HG03521 (cell line): ENCODE results near the gene NDUFB8.

ENCODE experiments used
- ATAC-seq: cut with Tn5 transposase; IDR thresholded peaks from one replicate; pipeline ENCODE4 v1.9.1; 2021; ENCODE audit warnings: mild to moderate bottlenecking, moderate library complexity; ENCODE audit not compliant: unreplicated experiment

Gene NDUFB8

DNA sequence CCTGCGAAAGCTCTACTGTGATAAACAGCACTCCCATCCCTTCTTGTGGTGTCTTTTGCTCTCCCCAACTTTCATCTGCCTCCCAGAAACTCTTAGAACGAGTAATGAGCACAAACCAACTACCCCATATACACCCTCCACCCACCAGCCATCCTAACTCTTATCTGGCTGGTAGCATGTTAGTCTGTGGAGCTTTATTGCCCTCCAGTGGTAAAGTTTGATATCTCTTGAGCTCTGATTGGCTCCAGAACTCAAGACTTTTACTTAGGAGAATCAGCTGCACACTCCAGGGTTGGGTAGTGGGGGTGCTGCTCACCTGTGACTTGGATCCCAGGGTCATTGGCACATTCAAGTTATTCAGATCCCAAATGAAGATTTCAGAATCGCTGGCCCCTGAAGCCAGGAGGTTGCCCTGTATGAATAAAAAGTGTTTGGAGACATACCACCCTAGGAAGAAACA is 20.9 kb downstream of the NDUFB8 start:
- no peak for ATAC-seq

DNA sequence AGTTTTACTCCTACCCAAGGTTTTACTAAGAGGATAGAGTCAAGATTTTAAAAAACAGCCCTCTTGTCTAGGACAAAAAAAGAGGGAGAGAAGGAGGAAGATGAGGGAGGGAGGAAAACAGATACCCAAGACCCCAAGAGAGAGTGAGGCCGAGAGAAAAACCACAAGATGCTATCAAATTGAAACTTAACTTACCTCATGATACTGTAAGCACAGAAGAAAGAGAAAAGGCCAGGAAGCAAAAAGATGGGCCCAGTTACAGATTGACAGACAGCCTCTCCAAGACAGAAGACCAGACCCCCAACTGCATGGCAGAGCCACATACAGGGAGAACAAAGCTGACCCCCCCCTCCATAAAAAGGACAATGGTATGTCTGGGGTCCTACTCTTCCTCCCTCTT is 21.4 kb downstream of the NDUFB8 start:
- ATAC-seq: no peak

DNA sequence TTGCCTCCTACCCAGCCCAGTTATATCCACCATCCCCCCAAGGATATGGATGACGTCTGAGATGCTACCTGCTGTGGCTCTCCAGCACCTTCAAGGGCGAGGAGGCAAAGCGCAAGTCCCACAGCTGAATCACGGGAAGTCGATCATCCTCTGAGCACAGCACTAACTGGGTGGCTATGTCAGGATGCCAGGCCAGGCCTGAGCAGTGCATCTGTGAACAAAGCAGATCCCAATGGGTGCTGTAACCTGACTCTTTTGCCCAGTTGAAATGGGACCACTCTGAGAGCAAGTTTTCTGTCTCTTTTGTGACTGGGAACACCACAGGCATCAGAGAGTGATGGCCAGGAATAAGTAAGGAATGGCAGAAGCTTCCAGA is 22.3 kb downstream of the NDUFB8 start:
- ATAC-seq: no peak

DNA sequence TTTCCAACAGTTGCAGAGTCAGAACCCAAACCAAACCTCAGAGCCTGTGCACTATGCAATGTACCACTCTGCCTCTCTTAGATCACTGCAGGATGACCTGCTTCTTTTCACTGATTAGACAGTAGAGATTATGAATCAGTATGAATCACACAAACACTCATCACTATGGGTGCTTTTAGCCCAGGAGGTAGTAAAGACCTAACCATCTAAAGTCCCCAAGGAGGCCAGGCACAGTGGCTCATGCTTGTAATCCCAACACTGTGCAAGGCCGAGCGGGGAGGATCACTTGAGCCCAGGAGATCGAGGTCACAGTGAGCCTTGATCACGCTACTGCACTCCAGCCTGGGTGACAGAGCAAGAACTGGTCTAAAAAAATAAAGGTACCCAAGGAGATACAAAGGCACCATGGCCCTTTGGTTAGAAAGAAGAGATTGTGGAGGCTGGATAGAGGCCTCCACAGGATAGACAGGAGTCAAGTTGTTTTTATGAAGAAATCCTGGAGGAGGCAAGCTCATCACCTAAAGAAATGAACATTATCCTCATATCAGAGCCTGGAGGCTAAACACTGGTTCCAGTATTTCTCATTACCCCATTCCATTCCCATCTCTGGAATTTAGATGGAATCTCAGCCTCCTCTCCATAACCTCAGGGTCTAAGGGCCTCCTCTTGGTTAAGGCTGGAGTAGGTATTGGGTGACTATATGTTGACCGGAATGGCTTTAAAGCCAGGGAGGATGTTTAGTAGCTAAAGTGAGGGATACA is 22.9 kb downstream of the NDUFB8 start:
- no peak for ATAC-seq

DNA sequence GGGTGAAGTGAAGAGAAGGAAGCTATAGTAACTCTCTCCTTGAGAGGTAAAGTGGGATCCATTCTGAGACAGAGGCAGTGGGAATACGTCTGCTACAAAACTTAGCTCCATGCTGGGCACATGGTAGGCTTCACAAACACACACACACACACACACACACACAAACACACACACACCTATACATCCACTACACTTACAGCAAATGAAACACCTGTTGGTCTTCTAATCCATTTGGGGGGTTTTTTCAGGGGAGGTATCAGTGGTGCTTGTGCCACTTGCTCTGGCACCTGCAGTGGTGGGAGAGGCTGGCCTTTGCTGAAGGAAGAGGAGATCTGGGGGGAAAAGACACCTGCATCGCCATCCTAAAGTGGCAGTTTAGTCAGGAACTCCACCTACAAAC is 24.5 kb downstream of the NDUFB8 start:
- no peak for ATAC-seq

DNA sequence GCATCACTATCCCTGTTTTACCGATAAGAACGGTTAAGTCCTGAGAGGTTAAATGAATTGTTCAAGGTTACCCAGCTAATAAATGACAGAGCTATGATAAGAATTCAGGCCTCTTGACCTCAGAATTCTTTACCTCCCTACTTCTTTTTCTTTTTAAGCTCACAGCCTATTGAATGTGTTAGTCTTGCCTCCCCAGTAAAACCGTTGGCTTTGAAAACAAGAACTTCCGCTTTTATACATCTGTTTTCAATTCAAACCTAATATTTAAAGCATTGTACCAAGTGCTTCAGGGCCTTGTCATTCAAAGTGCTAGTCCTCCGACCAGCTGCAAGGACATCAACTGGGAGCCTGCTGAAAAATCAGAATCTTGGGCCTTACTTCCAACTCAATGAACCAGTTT is 25.6 kb downstream of the NDUFB8 start:
- ATAC-seq: no peak

DNA sequence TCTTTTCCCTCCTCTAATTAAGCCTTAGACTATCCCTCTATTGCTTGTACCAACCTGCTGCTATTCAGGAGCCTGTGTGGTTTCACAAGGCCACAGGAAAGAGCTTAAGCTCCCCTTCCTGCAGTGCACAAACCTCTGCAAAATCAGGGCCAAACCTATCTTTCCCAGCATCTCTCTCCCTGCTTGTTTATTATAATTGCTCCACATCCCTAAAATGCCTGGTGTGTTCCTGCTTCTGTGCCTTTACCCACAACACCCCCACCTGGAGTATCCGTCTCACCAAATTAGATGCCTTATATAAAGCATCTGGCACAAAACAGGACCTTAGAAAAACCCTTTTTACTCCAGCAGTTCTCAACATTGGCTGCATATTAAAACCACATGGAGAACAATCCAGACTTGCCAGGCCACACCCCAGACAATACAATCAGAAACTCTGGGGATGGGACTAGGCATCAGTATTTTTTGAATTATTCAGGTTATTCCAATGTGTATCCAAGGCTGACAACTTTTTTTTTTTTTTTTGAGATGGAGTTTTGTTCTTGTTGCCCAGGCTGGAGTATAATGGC is 26.7 kb downstream of the NDUFB8 start:
- ATAC-seq: no peak

DNA sequence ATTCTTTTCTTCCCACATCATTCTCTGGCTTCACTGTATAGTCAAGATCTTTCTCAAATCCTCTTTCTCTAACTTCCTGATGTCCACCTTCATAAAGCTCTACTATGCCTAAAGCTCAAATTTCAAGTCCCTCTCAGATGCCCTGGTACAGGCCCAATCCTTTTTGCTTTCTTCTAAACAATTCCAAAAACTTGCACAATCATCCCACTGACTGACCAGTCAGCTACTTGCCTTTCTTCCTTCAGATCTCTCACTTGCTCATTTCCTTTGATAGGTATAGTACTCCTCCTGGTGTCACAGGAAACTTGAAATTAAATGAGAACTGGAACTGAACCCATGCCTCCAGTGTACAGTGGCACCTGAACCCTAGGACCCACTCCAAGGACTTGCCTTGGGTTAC is 28.2 kb downstream of the NDUFB8 start:
- ATAC-seq: no peak

DNA sequence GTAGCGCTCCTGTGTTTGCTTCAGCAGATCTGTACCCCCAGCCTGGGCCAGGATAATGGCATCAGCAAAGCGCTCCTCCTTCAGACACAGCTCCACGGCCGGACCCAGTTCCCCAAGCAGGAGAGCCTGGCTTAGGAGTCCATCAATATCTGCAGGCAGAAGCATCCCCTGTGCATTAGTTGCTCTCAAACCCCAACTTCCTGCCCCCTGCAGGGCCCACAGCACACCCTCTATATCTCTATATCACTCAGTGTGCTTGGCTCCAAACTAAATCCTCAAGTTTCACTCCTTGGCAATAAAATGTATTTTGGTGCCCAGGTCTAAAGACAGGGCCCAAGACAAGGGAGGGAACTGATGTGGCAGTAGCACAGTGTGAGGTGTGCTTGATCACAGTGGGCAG is 31.6 kb downstream of the NDUFB8 start:
- no peak for ATAC-seq

DNA sequence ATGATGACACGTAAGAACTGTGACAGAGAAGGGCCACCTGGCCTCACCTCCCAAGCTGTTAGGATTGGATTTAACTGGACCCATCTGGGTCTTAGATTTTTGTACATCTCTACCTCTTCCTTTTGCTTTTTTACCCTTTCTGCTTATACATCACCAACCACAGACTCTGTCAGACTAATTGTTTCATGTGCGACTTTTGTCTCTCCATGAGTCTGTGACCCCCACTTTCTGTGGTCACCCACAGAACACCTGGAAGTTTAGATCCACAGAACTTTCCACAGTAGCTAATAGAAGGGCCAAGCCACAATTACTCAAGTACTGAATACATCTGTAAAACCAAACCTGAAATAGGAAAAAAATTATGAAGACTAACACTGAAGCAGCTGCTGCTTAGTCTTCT is 33.1 kb downstream of the NDUFB8 start:
- no peak for ATAC-seq

DNA sequence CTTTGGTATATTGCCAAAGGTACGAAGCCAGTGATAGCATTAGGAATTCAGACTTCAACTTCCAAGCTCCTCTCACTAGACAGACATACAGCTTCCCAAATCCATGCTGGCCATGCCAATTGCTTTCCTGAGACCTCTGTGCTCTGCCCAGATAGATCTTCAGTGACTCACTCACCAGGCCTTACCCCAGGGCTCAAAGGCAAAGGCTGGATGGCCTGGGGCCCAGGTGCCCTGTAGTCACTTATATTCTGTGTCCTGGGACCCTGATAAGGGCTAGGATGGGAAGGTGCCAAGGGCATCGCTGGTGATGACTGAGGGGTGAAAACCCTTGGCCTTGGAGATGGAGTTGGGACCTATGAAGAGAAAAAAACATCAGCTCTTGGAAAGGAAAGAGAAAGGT is 39.1 kb downstream of the NDUFB8 start:
- ATAC-seq: no peak

DNA sequence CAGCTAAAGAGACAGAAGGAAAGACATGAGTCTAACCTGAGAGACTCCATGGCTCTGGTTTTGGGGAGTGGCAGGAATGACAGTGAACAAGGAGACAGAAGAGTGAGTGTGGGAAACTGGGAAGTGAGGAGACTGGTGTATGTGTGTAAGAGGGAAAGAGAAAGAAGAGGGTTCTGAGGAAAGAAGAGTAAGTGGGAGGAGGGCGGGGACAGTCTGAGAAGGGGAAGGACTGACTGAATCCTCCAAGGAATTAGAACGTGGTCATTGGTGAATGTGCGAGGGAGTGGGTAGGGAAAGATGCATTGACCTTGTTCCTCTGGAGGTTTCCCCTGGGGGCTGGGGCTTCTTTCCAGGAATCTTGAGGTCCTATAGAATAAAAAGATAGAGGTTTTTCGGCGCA is 40.3 kb downstream of the NDUFB8 start:
- ATAC-seq: no peak

DNA sequence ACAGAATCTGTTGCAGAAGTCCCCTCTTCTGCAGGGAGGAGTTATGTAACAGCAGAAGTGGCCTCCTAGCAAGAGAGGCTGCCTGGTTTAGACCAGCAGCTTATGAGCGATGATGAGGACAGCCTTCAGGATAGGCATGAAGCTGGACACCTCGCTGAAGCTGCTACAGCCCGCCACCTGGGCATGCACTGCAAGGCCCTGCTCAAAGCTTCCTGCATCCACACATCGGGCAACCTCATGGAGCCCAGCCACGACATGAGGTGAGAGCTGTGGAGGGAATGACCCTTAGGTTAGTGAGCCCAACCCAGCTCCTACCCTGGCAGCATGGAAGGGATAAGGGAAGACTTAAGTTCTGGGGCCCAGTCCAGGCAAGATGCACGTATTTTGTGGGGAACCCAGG is 42.1 kb downstream of the NDUFB8 start:
- ATAC-seq: no peak

DNA sequence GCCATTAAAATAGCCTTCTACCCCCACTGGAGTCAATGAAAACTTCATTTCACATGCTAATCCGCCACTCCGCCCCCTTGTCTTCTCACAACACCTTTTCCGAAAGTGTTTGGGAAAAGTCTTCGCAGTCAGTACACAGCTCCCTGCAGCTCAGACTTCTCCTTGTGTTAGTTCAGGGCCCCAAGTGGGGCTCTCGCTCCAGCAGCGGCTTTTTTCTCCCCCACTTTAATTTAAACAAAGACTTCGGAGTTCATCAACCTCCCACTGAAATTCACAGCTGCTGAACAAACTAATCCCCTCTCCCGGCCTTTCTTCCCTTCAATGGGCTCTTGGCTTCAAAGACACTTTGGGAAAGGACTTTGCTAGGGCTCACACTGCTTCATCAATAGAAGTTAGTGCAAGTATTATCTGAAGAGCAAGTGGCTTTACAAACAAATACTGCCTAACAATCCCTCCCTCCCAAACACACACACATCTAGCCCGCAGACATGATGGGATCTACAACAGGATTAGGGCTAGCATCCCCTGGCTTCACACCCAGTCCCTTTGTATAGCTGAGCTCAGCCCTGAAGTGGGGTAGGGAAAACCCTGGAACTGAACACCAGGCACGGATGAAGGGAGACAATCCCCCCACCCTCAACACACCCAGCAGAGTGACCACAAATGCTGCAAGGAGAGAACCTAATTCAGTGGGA is 43.7 kb downstream of the NDUFB8 start:
- no peak for ATAC-seq

DNA sequence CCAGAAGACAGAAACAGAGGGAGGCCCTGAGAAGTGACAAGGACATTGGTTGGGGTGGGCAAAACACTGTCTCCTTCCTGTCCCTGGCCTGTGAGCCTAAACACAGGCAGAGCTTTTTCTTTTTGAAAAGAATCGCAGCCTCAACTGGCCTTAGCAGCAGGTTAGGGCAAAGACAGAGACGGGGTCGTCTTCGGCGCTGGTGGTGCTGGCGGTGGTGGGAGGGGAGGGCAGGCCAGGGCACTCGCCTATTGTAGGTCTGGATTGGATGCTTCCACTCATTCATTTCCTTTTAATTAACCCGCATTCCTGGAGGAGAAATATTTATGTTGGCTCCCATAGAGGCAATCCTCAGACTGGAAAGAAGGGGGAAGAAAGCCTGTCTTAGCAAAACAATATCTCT is 44.3 kb downstream of the NDUFB8 start:
- ATAC-seq: no peak

DNA sequence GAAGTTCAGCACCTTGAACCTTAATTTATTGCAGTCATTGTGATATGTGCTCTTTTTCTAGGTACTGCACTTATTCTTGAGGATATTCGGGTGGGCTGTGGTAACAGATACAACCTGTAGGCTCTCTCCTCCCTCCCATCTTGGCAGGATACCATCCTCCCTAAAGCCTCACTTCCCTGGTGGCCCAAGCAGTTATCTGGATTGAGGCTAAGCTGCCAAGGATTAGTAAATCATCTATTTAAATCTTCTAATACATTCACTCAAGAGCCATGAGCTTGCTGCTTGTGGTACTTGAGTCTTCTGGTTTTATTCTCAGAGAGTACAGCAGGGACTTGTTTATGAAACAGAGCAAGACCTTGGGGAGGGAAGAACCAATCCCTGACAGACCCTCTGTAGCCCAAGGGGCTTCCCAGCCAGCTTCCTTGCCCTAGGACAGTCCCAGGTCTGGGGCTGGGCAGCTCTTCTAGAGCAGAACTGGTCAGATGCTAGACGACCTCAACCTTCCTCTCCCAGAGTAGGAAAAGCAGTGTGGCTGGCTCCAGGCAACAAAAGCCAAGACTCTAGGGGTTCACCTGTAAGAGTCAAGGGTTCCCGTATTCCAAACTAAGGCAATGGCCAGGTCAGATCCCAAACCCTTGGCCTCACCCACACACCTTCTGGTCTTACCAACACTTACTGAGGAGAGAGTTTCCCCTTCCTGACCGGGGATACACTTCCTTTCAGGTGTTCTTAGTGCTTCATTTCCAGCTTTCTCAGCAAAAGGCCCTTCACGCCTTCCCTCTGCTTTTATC is 45.6 kb downstream of the NDUFB8 start:
- no peak for ATAC-seq

DNA sequence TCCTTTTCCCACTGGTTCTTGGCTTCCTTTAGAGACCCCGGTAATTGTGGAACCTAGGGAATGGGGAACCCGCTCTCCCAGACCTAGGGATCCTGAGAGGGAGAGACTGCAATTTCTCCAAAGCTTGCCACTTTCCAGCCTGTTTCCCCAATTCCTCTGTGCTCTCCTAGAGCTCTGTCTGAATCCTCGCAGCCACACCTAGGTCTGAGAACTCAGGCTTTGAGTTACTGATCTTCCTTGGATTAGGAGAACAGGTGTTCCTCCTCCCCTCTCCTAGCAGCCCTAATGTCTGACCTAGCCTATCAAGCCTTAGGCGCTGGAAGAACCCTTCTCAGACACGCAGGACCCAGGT is 46.9 kb downstream of the NDUFB8 start:
- ATAC-seq: no peak

DNA sequence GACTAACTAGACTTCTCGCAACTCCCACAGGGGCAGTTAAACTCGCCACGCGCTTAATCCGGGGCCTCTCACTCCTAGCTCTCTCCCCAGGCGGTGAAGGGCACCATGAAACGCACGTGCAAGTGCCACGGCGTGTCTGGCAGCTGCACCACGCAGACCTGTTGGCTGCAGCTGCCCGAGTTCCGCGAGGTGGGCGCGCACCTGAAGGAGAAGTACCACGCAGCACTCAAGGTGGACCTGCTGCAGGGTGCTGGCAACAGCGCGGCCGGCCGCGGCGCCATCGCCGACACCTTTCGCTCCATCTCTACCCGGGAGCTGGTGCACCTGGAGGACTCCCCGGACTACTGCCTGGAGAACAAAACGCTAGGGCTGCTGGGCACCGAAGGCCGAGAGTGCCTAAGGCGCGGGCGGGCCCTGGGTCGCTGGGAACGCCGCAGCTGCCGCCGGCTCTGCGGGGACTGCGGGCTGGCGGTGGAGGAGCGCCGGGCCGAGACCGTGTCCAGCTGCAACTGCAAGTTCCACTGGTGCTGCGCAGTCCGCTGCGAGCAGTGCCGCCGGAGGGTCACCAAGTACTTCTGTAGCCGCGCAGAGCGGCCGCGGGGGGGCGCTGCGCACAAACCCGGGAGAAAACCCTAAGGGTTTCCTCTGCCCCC is 47.4 kb downstream of the NDUFB8 start:
- ATAC-seq: no peak

DNA sequence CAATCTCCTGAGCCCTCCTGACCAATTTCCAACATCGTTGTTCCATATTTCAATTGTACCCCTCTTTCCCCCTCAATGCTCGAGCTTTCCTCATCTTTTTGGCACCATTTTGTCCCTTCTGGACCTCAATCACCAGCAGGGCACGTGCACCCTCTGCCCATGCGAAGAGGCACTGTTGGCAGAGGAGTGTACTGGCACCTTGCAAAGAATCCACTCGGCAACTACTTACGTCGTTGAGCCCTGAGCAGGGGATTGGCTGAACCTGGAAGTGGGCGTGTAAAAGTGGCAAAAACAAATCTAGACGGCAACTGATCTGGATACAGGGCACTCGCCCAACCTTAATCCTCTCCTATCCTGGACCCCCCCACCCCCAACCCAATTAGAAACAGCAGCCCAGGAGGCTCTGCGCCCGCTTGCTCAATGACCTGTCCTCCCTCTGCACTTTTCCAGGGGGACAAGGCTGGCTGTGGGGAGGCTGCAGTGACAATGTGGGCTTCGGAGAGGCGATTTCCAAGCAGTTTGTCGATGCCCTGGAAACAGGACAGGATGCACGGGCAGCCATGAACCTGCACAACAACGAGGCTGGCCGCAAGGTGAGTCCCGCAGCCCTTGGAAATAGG is 48.1 kb downstream of the NDUFB8 start:
- peak; percentile 96 for ATAC-seq

DNA sequence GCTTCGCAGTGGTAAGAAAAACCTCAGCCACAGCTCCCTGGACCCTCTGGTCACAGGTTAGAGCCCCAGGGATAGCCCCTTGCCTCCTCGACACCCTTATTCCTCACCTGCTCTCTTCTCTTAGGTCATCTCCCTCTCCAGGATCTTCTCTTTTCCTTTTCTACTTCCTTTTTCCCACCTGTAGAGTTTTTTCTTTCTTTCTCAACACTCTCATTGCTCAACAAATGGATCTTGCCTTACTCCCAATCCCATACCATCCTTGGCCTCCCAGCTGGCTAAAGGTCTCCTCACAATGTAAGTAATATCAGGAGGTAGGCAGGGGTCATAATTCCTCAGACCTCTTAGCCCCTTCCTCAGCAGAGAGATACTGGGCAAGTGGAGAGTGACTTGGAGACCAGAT is 49.7 kb downstream of the NDUFB8 start:
- no peak for ATAC-seq

DNA sequence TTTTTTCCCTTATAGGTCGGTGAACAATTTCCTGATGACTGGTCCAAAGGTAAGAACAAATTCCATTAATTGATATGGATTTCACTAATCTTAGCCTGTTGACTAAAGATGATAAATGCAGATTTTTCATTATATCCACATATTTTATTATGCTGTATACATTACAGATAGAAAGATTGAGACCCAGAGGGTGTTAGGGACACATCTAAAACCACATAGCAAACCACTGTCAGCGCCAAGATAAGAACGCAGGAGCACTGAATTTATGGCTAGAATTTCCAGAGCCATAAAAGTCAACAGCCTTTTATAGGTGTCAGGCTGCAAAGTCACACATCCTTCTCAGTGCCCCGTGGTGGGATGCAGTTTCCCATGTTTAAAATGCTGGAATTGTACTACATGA is 50.6 kb downstream of the NDUFB8 start:
- no peak for ATAC-seq
